ENCODE results near the gene TRIP10.
"Not testable (repeated sequence)": the region's sequence is repeated elsewhere in the genome, so short reads cannot be mapped to it uniquely, and the experiment has no call there.

DNA sequence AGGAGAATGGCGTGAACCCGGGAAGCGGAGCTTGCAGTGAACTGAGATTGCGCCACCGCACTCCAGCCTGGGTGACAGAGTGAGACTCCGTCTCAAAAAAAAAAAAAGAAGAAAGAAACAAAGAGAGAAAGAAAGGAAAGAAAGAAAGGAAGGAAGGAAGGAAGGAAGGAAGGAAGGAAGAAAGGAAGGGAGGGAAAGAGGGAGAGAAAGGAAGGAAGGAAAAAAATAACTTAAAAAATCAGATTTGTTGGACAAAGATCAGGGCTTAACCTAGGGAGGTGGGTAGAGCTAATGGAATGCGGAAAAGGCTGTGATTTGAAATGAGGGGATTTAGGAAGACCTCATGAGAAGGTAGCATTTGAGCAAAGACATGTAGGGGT lies 32.2 kb downstream of the TRIP10 start:
- TF ChIP-seq, protein P1, sequence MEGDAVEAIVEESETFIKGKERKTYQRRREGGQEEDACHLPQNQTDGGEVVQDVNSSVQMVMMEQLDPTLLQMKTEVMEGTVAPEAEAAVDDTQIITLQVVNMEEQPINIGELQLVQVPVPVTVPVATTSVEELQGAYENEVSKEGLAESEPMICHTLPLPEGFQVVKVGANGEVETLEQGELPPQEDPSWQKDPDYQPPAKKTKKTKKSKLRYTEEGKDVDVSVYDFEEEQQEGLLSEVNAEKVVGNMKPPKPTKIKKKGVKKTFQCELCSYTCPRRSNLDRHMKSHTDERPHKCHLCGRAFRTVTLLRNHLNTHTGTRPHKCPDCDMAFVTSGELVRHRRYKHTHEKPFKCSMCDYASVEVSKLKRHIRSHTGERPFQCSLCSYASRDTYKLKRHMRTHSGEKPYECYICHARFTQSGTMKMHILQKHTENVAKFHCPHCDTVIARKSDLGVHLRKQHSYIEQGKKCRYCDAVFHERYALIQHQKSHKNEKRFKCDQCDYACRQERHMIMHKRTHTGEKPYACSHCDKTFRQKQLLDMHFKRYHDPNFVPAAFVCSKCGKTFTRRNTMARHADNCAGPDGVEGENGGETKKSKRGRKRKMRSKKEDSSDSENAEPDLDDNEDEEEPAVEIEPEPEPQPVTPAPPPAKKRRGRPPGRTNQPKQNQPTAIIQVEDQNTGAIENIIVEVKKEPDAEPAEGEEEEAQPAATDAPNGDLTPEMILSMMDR (optimal IDR thresholded peaks at IDR 0.05 in 1 of 3, IDR thresholded peaks at IDR 0.05 in 1 of 3, conservative IDR thresholded peaks at IDR 0.05 in 1 of 3; ENCODE audit: extremely low read depth in 1 of 3, insufficient read depth in 2 of 3, low read length in 3 of 3): not testable (repeated sequence)
- TF ChIP-seq EZH2 (IDR thresholded peaks at IDR 0.05; ENCODE audit: low read length): not testable (repeated sequence)
